HG03469 (cell line): Measurements from ENCODE around the gene DFFB.
"Not testable (repeated sequence)": the region's sequence is repeated elsewhere in the genome, so short reads cannot be mapped to it uniquely, and the experiment has no call there.

Source experiments
- ATAC-seq: cut with Tn5 transposase; IDR thresholded peaks from one replicate; pipeline ENCODE4 v1.9.1; 2021; ENCODE audit warnings: mild to moderate bottlenecking, moderate library complexity, moderate number of reproducible peaks; ENCODE audit not compliant: unreplicated experiment

DFFB gene, protein sequence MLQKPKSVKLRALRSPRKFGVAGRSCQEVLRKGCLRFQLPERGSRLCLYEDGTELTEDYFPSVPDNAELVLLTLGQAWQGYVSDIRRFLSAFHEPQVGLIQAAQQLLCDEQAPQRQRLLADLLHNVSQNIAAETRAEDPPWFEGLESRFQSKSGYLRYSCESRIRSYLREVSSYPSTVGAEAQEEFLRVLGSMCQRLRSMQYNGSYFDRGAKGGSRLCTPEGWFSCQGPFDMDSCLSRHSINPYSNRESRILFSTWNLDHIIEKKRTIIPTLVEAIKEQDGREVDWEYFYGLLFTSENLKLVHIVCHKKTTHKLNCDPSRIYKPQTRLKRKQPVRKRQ

DNA sequence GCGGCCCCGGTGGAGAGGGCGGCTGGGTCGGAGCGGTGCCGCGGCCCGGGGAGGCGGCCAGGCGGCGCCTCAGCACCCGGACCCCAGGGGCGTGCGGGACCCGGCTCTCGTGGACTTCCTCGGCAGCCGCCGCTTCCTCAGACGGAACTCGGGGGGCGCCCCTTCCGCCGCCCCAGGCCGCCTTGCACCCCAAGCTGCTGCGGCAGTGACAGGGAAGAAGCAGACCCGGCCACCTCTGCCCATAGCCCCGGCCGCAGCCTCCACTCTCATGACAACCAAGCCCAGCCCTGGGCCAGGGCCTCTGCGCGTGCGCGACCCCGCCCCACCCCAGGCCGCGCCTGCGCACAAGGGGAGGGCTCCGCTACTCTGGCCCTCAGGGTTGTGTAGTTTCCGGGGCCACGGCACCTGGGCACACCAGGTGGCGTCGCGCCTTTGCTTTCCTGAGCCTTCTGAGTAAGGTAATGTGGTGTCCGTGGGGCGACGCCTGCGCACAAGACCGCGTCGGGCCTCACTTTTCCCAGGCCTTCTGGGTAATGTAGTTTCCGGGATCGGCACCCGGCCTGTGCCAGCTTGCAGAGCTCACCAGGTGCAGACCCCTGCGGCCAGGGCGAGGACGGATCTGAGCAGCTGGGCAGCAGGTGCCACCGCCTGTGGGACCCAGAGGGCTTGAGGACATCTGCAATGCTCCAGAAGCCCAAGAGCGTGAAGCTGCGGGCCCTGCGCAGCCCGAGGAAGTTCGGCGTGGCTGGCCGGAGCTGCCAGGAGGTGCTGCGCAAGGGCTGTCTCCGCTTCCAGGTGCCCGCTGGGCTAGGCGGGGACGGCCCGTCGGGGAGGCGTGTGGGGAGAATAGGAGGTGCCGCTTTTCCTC lies at the start of gene DFFB, which contains the start of gene CEP104:
Gene DFFB, plus strand, starts transcription at position 554 of the 868 bp plus-strand sequence. Its CDS starts 128 bp downstream, at position 682.
Gene CEP104, minus strand, starts transcription at position 289 of the 868 bp plus-strand sequence. CDS start 4,804 bp downstream, outside the sequence.
- peak; percentile 95 for ATAC-seq

DNA sequence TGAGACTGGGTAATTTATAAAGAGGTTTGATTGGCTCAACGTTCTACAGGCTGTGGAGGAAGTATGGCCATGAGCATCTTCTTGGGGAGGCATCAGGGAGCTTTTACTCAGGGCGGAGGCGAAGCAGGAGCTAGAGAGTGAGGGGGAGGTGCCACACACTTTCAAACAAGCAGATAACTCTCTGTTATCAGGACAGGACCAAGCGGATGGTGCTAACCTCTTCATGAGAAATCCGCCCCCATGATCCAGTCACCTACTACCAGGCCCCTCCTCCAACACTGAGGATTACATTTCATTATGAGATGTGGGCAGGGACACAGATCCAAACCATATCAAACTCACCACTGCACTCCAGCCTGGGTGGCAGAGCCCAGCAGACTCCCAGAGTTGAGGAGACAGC lies 49.5 kb upstream of the DFFB start:
- no peak for ATAC-seq

DNA sequence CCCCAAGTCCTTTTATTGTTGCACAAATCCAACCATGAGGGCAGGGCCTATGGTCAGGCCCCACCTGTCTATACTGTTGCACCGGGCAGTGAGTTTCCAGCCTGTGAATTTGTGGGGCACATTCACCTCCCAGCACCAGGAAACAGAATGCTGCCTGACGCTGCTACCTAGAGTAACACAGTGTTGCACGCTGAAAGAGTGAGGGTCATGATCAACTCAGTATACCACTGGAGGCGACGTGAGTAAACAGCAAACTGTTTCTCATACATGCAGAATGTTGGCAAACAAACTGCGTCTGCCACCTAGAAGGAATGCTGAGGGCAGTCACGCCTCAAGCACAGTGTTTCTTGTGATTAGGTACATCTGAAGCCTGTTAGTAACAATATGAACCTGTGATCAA lies 47.6 kb upstream of the DFFB start:
- no peak for ATAC-seq

DNA sequence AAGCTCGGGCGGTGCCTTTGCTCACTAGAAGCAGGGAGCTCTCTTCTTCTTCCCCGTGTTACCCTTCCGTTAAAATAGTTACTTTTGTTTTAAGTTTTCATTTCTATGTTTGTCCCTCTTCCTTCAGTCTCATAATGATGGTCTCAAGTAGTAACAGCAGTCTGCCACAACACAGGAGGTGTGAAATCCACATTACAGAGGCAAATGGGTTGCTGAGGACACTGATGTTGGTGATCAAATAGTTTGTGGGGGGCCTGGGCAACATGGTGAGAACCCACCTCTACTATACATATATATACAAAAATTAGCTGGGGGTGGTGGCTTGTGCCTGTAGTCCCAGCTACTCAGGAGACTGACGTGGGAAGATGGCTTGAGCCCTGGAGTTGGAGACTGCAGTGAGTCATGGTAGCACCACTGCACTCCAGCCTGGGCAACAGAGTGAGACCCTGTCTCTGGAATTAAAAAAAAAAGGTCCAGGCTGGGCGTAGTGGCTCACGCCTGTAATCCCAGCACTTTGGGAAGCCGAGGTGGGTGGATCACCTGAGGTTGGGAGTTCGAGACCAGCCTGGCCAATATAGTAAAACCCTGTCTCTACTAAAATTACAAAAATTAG lies 47.0 kb upstream of the DFFB start:
- not testable (repeated sequence) for ATAC-seq

DNA sequence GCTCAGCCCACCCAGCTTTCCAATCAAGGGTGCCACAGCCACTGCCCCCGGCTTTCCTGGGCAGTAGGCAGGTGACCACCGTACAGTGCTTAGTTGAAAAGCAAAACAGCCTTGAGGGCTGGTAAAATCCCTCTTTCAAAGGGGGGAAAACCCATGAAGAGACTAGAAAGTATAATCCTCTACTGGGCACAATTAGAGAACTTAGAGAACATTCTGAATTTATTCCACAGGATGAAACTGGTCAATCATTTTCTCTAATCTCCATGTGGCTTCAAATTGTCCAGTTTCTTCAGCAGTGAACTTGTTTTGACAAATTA lies 45.7 kb upstream of the DFFB start:
- no peak for ATAC-seq

DNA sequence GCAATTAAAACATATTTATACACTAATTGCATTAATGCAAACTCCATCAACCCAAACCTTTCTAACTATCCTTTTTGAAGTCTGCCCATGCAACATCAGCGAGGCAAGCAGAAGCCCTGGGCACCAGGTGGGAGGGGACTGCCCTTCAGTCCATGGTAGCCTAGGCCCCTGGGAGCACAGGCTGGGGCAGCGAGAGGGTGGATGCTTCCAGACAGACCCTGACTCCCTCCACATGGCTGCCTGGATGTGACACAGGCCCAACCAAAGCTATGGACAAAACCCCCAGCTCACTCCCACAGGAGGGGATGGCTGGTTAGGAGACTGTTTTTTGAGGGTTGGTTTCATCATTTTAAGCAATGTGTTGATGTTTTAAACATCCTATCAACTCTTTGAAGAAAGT lies 43.2 kb upstream of the DFFB start:
- ATAC-seq, result no peak

DNA sequence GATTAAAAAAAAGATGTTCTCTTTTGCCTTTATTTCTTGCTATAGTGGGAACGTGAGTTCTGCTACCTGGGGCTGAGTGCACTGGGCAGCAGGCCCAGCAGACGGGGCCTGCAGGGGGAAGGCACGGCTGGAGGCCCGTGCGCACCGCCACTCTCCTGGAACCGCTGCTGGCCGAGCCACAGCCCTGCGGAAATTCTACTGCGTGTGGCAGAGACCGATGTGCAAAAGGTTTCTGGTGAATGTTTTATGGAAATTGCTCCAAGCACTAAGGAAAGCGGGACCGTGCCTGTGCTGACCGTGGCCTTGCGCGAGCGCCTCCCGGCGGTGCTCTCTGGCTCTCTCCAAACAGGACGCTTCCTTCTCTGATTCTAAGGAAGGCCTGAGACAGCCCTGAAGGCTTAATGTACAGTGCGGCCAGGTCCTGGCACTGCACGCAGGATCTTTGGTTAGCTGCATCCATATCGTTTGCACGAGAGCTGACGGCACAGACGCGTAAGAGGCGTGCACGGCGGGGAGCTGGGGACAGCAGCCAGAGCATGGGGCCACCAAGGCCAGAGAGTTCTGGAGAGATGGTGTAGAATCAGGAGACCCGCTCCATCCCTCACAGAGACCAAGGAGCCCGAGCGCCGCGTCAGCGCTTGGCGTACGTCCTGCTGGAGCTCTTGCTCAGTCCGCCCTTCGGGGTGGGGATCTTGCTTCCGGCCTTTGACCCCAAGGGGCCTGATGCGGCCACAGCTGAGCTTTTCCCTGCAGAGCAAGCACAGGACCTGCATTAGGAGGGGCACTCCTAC lies 42.3 kb upstream of the DFFB start:
- no peak for ATAC-seq

DNA sequence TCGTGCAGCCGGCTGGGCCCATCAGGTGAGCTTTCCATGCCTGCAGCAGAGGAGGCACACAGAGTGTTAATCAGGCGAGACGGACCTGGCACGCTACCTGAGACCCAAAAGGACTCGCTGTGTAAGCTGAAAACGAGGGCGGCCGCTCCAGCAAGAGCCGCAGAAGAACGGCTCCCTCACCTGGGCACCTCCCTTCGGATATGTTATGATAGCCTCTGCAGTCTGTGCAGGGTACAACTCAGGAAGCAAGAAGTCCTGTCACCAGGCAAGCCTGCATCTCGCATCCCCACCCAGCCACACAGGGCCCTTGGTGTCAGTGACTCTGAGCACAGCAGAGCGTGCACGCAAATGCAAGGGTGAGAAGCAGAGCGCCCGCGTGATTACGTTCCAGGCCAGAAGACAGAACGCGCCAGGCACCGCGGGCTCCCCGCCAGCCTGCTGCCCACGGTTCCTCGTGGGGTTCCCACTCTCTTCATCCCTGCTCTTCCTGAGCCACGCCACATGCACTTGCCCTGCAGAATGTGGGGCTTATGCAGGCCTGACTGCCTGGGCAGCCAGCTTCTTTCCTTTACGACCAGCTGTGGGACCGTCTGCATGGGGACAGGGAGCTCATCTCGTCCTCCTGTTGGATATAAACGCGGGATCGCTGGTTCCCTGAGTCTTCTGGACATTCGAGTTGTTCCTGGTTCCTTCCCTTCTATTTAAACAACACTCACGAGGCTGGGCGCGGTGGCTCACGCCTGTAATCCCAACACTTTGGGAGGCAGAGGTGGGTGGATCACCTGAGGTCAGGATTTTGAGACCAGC lies 40.7 kb upstream of the DFFB start:
- ATAC-seq, result no peak

DNA sequence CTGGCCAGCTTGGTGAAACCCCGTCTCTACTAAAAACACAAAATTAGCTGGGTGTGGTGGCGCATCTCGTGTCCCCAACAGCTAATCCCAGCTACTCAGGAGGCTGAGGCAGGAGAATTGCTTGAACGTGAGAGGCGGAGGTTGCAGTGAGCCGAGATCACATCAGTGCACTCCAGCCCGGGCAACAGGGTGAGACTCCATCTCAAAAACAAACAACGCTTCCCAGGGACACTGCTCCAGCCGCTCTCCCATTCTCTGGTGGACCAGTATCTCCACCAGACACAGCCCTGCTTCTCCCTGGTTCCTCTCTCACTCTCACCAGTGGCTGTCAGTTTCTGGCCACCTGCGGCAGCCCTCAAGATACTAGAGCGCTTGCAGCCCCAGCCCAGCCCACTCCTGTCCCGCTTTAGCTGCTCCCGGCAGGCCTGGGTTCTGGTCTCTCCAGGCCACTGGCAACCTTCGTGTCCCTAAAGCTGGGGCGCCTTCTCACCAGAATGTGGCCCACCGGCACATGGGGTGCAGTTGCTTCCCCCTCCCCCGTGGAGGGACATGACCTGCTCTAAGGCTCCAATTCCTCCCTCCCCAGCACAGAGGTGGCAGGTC lies 40.0 kb upstream of the DFFB start:
- no peak for ATAC-seq

DNA sequence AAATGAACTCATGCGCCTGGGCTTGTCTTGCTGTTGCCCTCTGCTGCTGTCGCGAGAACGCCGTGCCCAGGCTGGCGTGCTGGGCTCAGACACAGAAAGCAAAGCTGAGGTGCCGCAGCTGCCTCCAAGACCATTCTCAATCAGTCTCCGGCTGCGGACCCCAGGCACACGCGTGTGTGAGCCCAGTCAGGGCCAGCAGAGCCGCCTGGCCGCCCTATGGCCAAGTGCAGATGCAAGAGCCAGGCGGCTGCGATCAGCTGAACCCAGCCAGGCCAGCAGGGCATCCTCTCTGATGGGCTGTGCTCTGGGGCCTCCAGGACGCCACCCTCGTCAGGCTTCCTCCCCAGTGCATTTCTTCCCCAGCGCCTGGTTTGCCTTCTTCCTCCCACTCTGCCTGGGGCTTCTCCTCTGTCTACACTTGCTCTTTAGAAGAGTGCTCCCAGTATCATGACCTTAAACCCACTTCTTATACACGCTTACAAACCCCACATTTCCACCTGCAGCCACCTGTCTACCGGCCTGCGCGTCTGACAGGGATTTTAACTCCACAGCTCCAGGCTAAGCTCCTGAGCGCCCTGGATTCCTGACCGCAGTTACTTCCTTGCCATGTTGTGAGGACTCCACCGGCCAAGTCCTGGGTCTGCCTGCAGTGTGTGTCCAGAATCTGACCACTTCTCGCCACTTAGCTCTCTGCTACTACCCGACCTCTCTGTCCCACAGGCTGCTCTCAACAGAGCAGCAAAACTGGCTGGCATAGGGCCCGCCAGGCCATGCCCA lies 39.3 kb upstream of the DFFB start:
- no peak for ATAC-seq

DNA sequence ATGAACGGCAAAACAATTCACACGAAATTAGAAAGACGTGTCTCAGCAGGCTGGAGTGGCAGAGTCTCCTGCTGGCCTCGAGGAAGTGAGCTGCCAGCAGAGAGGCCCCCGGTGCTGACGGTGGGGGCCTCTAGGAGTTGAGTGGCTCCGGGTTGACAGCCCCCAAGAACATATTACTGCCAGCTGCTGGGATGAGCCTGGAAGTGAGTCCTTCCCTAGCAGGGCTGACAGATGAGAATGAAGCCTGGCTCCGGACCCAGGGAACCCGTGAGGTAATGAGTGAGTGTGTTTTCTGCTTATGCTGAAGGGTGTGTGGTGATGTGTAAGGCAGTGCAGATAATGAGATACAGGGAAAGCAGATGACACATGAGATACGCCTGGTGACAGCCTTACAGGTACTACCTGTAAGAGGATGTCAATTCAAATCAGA lies 37.5 kb upstream of the DFFB start:
- no peak for ATAC-seq

DNA sequence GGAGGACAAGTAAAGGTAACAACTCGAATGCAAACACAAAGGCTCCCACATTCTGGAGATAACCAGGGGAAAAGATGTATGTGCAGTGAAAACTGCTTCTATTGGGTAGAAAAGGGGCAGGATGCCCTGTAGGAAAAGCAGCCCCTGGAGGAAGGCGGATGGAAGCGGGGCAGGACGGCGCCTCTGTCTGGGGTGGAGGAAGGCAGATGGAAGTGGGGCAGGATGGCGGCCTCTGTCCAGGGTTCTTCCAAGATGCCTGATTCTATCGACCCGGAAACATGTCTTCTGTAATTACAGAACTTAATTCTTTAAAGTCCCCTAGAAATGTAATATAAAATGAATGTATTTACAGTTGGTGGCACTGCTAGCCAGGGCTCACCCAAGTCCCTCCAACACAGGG lies 37.0 kb upstream of the DFFB start:
- no peak for ATAC-seq

DNA sequence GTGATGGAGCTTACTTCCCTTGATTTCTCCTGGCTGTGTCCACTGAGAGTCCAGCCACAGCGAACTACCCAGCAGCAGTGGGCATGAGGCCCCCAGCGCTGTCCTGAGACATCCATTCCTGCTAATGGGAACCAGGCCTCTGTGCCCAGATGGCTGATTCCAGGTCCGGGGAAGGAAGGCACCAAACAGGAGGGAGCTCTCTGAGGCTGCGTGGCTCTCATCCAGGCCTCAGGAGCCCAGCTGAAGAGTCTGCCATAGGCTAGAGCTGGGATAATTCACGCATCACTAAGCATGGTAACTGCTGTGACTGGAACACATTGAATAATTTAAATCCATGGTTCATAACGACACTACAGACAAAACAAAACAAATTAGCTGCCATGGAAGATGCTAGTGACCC lies 36.3 kb upstream of the DFFB start:
- no peak for ATAC-seq

DNA sequence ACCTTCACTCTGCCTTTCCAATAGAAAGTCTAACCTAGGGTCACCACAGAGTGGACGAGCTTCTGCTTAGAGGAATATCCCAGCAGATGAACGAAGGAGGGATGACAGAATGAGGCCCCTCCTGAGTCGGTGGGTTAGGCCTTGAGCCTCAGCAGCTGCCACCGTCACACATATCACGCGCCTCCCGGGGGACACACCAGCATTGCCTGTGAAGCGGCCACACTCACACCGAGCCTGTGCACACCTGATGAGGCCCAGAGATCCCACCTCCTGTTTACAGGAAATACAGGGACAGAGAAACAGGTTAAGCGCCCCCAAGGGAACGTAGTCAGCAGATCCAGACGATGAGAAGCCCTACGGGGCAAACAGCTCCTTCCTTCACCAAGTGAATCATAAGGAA lies 35.8 kb upstream of the DFFB start:
- no peak for ATAC-seq

DNA sequence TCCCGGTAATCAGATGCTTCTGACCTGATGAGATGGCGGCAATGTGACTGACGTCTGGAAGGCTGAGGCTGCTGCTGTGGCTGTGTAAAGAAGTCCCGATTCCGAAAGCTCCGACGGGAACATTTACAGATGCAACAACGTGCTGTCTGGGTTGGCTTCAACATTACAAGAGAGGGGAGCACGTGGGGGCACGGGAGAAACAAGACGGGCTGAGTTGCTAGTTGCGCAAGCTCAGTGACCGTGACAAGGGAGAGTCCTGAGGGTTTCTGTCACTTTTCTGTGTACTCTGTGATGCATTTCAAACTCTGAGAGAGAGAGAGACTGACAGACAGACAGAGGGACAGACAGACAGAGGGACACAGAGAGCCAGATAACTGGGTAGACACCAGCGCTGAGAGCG lies 35.4 kb upstream of the DFFB start:
- ATAC-seq, result no peak

DNA sequence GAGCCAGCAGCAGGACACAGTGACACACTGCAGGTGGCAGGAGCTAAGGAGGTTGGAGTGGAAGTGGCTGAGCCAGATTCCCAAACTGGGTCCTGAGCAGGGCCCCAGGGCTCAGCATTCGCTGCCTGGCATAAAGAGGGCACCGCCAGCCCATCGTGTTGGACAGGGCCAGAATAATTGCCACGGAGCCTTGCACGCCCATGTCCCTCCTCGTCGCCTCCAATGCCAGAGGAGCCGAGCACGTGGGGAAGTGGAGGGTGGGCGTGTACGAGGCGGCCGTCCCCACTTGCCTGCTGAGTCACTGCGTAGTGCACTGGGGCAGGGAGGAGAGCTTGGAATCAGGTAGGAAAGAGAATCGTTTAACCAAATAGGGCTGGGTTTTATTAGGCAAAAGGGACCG lies 34.9 kb upstream of the DFFB start:
- no peak for ATAC-seq

DNA sequence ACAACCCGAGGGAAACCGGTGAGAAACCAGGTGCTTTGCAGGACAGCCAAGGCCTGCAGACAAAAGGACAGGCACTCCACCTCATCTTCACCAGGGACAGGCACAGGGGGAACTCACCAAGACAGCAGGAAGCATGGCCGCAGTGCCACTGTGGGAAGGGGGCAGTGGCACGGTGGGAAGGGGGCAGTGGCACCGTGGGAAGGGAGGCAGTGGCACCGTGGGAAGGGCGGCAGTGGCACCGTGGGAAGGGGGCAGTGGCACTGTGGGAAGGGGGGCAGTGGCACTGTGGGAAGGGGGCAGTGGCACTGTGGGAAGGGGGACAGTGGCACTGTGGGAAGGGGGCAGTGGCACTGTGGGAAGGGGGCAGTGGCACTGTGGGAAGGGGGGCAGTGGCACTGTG lies 32.6 kb upstream of the DFFB start:
- ATAC-seq, result no peak

DNA sequence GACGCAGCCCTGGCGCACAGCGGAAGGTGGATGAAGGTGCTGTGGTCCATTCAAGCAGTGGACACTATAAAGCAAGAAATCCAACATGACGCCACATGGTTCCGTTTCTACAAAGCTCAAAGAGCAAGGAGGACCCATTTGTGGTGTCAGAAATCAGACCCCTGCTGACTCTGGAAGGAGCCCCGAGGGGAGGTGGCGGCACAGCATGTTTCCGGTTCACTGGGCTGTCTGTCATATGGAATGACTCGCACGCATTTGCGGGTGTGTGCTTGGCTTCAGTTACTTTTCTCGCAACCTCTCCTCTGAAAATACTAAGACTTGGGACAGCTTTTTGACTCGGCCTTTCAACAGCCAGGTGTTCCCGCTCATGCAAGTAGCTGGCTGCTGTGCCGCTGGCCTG lies 31.9 kb upstream of the DFFB start:
- no peak for ATAC-seq

DNA sequence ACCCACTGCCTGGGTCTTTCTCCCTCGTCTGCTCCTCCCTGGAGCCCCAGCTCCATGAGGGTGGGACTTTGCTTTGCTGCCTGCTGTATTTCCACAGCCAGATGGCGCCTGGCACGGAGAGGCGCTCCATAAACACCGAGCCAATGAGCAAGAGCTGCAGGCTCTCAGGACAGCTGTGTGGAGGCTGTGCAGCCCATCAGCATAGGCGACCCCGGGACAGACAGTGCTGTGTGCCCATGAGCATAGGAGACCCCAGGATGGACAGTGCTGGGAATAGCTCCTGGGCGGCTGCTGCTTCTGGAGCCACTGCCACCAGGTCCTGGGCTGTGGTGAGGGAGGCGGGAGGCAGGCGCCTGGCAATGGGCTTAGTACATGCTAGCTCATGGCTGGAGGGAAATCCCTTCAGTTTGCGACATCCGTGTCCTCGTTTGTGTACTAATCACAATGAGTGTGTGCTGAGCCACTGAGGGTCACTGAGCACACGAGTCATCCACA lies 29.4 kb upstream of the DFFB start:
- no peak for ATAC-seq
